ENCODE results near the gene KCTD12.

The KCTD12 gene

DNA sequence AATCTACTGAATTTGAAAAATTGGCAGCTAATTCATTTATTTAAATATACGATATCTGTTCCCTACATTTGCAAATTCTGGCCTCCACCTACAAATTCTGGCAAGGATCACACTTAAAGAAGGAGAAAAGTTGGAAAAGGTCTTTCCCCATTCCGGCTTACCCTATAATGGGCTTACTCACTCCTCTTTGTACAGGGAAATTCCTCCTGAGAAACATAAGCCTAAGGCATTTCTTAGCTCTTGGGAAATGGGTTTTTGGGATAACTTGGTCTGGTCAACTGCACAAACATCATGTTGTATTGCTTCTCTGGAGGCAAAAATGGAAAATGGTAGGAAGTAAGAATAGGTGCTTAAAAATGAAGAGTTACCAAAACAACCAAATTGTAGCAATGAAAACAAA is 25.5 kb downstream of the KCTD12 start:
- no peak for TF ChIP-seq GATA1 (IDR thresholded peaks at IDR 0.05; ENCODE audit: low read depth, low read length)
- no peak for TF ChIP-seq POLR2A (IDR thresholded peaks at IDR 0.05; ENCODE audit: low read length)
- DNase-seq: no peak

DNA sequence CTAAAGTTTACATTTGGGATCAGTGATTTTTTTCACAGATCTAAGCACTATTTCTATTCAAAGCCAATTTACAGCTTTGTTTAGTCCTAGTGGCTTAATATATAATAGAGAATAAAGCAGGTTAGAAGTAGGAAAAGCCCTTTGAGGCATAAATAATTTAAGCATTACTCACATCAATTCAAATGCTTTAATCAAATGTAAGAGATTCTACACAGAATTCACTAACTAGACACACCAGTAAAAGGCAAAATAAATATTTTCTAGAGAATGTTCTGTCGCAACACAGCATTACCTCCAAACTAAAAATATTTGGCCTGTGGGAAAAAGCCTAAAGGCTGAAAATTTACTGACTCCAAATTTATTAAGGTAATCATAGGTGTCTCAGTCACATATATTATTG is 31.3 kb downstream of the KCTD12 start:
- no peak for TF ChIP-seq POLR2A (IDR thresholded peaks at IDR 0.05; ENCODE audit: low read length)
- TF ChIP-seq GATA1 (IDR thresholded peaks at IDR 0.05; ENCODE audit: low read depth, low read length): no peak
- no peak for DNase-seq

DNA sequence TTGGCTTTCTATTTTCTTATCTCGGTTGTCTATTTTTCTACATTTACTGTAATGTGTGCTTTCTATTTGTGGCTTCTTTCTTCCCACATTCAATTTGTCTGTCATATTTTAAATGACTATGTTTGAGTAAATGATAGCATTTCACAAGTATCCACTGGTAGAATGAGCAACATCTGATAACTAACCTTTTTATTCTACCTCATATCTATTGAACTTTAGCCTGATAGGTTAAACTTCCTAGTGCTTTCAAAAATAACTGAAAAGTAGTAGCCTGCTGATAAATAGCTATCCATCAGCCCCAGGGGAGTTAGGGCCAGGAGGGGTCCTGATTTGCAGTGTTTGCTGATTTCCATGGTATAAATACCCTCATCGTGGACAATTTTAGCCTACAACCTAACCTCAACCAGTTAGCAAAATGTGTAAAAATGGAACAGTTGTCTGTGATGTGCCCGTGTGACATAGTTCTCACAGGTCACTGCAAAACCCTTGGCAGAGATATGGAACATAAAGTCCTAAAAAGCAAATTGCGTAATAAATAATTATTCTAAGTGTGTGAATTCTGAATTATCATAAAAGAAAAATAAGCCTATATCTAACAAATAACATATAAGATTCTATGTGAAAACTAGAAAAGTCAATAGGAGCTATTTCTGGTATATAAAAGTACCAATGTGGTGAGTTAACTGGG is 32.1 kb downstream of the KCTD12 start:
- TF ChIP-seq GATA1 (IDR thresholded peaks at IDR 0.05; ENCODE audit: low read depth, low read length): no peak
- TF ChIP-seq POLR2A (IDR thresholded peaks at IDR 0.05; ENCODE audit: low read length): no peak
- no peak for DNase-seq

DNA sequence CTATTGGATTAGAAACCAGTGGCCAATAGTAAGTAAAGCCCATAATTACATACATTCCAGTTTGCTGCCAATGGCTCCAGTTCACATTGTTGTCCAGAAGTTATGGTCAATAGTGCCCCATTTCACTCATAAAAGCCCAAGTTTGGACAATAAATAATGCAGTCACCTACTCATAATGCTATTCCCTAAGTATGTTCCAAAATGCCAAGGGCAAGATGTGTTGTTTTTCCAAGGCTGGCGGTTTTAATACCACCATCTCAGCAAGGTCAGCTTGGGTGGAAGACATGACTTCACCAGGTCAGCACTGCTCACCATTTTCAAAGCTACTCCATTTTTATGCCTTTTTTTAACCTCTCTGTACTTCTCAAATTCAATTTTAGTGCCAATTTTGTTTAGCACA is 32.7 kb downstream of the KCTD12 start:
- TF ChIP-seq POLR2A (IDR thresholded peaks at IDR 0.05; ENCODE audit: low read length): no peak
- TF ChIP-seq GATA1 (IDR thresholded peaks at IDR 0.05; ENCODE audit: low read depth, low read length): no peak
- no peak for DNase-seq

DNA sequence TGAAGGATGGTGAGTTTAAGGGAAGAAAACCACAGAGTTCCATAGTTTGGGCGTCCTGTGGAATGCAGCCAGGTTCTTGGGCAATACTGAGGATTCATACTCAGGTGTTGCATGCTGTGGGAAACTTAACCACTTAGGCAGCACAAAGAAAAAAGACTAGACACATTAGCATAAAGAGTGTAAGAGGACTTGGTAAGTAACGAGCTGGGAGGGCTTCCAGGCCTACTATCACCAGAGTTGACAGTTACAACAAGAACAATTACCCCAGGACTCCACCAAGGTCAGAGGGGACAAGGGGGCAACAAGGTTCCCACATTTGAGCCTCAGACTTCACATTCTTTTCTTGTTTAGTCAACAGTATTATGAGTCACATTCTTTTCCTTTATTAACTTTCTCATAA is 33.2 kb downstream of the KCTD12 start:
- TF ChIP-seq GATA1 (IDR thresholded peaks at IDR 0.05; ENCODE audit: low read depth, low read length): no peak
- no peak for TF ChIP-seq POLR2A (IDR thresholded peaks at IDR 0.05; ENCODE audit: low read length)
- DNase-seq: no peak

DNA sequence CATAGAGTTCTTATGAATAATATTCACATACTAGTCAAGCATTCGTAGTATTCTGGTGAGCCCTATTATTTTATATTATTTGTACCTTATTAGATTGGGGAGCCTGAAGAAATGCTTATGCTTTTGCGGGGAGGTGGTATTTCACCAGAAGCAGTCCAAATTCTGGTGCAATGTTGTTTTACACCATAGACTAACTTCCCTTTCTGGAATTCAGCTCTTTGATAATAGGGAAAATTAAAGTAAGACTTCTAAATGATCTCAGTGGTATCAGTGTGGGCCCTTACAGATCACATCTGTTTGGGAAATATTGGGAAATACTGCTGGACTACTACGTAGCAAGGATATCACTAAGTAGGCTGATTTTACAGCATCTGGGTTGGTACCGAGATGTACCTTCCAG is 34.2 kb downstream of the KCTD12 start:
- DNase-seq: no peak
- TF ChIP-seq GATA1 (IDR thresholded peaks at IDR 0.05; ENCODE audit: low read depth, low read length) (no peak), POLR2A (IDR thresholded peaks at IDR 0.05; ENCODE audit: low read length) (no peak)

DNA sequence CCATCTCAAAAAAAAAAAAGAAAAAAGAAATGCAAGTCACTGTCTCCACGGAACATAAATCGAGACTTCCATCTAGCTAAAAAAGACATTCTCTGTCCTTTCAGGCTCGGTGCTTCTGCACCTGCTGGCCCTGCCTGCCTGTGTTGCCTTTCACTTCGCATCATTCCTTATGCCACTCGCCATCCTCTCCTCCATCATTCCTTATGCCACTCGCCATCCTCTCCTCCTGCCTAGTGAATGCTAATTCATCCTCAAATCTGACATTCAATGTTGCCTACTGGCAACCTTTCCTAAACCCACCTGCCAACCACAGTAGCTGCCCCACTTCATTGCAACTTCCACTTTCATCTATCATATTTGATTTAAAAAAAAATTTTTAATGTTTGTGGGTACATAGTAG is 36.7 kb downstream of the KCTD12 start:
- TF ChIP-seq GATA1 (IDR thresholded peaks at IDR 0.05; ENCODE audit: low read depth, low read length) (no peak), POLR2A (IDR thresholded peaks at IDR 0.05; ENCODE audit: low read length) (no peak)
- no peak for DNase-seq

DNA sequence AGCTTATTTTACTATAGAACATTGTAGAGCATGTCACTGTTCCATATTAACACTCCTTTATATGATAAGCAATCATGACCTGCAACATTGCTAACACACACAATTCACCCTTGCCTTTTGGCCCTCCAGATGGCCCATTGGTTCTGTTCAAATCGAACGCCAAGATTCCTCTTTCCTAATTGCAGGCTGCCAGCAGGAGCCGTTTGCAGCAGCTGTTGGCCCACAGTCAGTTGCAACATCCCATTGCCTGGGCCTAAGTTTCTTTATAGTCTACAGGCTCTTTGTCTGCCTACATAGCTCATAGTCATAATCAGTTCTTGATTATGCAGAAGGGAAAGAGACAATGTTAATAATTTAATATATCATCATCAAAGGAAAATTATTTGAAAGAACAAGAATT is 37.6 kb downstream of the KCTD12 start:
- TF ChIP-seq POLR2A (IDR thresholded peaks at IDR 0.05; ENCODE audit: low read length): no peak
- TF ChIP-seq GATA1 (IDR thresholded peaks at IDR 0.05; ENCODE audit: low read depth, low read length): no peak
- DNase-seq: no peak

DNA sequence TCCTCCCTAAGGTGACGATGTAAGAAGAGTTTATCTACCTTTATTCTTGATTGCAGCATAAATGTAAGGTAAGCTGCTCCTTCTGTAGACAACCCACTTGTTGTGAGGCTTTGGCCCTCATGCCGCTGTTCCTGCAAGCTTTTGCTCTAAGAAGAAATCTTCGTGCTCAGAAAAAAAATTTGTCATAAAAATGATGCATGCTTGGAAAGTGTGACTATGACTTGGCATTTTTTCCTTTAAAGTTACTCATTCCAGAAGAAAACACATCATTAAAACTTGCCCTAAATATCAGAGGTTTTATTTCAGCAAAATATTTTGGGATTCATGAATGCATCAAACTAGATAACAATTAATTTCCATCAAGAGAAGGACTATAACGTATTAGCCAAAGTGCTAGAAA is 39.8 kb downstream of the KCTD12 start:
- no peak for TF ChIP-seq GATA1 (IDR thresholded peaks at IDR 0.05; ENCODE audit: low read depth, low read length)
- TF ChIP-seq POLR2A (IDR thresholded peaks at IDR 0.05; ENCODE audit: low read length): no peak
- no peak for DNase-seq

DNA sequence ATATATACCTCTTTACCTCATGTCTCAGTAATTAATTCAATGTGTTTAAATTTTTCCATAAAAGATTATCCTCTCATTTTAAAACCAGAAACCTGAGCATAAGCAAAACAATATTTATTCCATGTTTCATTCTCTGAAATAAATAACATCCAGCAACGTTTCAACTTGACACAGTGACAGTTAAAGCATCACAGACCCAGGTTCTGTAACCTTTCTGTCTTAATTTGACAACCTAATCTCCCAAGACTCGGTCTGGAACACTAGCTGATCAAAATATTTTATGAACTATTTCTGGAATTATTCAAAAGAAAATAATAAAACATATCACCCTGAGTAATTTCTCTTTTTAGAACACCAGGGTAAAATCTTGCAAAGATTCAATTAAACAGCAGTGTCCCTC is 40.3 kb downstream of the KCTD12 start:
- no peak for DNase-seq
- TF ChIP-seq POLR2A (IDR thresholded peaks at IDR 0.05; ENCODE audit: low read length) (no peak), GATA1 (IDR thresholded peaks at IDR 0.05; ENCODE audit: low read depth, low read length) (no peak)

DNA sequence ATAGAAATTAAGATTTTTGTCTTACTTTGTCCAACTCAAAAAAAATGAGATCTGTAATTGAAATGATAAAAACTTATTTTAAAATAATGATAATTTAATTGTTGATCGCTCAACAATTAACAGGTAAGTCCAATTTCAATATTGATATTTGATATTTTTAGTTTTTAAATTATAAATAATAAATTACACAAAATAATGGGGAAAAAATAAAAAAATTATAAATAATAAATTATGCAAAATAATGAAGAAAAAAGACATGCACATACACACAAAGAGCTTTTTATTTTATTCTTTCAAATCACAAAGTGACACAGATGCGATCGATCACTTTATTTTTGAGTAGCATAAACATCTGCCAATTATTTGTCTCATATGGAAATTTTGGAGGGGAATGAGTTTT is 40.8 kb downstream of the KCTD12 start:
- no peak for DNase-seq
- TF ChIP-seq POLR2A (IDR thresholded peaks at IDR 0.05; ENCODE audit: low read length) (no peak), GATA1 (IDR thresholded peaks at IDR 0.05; ENCODE audit: low read depth, low read length) (no peak)

DNA sequence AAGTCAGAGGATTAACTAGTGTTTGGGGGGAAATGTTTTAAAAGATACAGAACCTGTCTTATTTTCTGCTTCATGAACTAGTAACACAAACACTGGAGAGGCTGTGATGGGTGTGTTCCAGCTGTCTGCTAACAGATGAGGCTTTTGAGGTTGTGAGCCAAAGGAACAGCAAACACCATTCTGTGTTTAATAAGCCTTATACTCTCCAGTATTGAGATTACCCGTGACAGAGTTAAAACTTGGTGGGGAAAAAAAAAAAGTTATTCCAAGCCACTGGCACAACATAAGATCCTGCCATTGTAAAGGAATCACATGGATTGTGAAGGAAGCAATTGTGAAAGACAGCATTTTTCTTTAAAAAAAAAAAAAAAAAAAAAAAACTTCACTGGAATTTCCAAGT is 48.4 kb downstream of the KCTD12 start:
- no peak for DNase-seq
- TF ChIP-seq POLR2A (IDR thresholded peaks at IDR 0.05; ENCODE audit: low read length) (no peak), GATA1 (IDR thresholded peaks at IDR 0.05; ENCODE audit: low read depth, low read length) (no peak)

DNA sequence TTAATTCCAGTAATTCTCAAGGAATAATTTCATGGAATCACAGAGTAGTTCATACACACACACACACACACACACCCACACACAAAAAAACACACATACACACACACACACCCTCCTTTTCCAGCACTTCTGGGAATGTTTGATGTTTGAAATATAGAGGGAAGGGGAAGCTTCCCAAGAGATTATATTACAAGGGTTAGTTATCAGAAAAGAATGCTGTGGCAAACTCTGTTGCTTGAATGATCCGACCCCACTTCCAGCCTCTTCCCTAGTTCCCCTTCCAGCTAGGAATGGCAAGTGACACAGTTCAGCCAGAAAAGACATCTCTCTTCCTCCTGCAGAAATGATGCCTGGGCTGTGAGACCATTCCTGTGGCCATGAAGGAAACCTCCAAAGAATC is 49.9 kb downstream of the KCTD12 start:
- TF ChIP-seq GATA1 (IDR thresholded peaks at IDR 0.05; ENCODE audit: low read depth, low read length): no peak
- no peak for DNase-seq

DNA sequence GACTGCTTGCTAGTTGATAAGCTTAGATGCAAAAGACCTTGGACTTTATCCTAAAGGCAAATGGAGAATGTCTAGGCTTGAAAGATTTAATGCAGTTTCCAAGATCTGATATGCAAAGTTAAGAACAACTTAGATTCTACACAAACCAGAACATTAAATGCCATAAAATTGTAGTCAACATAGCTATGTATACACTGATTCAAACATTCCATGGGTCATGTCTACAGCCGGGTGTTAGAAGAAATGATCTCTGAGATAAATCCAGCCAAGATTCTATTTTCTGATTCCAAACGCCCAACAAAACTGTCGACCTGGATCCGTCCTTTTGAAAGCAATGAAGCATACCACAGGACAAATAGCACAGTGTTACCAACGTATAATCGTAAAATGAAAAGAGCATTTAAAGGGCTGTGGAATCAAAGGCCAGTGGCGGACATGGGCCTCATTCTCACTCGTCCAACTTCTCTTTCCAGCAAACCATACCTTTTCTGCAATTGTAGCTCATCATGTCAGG is 52.7 kb downstream of the KCTD12 start:
- no peak for TF ChIP-seq GATA1 (IDR thresholded peaks at IDR 0.05; ENCODE audit: low read depth, low read length)
- TF ChIP-seq POLR2A (IDR thresholded peaks at IDR 0.05; ENCODE audit: low read length): no peak
- no peak for DNase-seq

DNA sequence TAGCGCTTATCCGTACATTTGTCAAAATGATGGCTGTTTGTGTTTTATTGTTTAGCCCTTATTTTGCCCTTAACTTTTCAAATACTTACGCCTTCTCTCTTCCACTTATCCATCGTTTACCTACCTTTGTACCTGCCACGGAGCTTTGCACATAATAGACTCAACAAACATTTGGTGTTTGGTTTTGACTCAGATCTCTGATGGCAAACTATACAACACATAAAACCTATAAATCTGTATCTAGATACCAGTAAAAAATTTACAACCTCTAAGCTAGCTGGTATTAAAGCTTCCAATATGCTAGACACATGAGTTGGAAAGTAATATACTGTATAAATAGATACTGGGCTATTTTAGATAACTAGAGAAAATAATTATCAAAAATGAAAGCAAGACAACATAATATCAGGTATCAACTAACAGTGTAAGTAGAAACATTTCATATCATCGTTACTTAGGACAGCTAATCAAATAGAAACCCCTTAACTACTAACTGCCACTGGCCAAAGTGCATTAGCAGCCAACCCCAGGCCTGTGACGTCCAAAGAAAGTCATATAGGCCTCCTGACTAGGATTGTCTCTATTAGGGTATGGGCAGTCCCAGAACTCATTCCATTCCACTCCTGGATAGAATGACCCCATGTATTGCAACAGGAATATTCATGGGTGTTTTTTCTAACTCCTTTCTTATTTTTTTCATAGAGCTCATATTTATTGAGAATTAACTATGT is 53.8 kb downstream of the KCTD12 start:
- no peak for TF ChIP-seq POLR2A (IDR thresholded peaks at IDR 0.05; ENCODE audit: low read length)
- TF ChIP-seq GATA1 (IDR thresholded peaks at IDR 0.05; ENCODE audit: low read depth, low read length): no peak
- no peak for DNase-seq
